ENCODE measurements around the gene TPR. TPM values are rescaled to one million over a fixed set of nuclear protein-coding genes. Genes with fewer than 3 reads are reported as not detected.

Gene TPR
- total and polyA plus RNA-seq, 2 of the 8 experiments (the other 6 are each of a cell fraction or from before 2014, with no cell fraction given): 57.1 to 102 TPM

DNA sequence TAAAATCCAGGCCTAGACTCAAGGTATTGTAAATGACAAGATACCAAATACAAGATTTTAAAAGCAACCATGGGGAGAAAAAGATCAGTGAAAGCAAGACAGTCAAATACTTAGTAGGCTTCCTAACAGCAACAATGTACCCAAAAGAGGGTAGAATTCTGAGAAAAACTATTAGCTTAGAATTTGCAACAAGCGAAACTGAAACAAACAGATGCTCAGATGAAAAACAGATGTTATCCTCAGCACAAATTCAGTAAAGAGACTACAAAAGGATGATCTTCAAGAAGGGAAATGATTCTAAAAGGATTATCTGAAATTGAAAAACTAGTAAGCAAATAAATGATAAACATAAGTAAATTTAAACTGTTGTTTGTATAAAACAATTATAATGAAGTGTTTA lies 45.9 kb upstream of the TPR start:
- no peaks in the 10 kb centered on the region for H3K79me1 ChIP-seq (ENCODE audit: low read depth, low read length)
- no peak overlapping the region for H3K23ac ChIP-seq (ENCODE audit: insufficient read length)
- CTCF ChIA-PET (ENCODE audit: partially characterized antibody): interaction anchor here (0.9 to 1.6 kb wide), 4 partner anchors 12 to 90 kb away, joined by 3 to 4 read pairs (median 4); no protein-coding TSS in a partner anchor
- peaks cover 0 to 26% (median 1%) of the 10 kb centered on the region in 4 experiments; a peak in 6 of 8 replicates for H3K36me3 ChIP-seq (ENCODE audit: control insufficient read depth in 2 of 4, insufficient read depth in 4 of 4, low read length in 3 of 4)
- 85% methylated on average over 1 of the region's 1 CpG; no CpG with 5 or more reads in 1 of the 2 experiments for WGBS, 2 experiments (ENCODE audit: extremely low coverage in 1 of 2, insufficient coverage in 1 of 2, insufficient read length in 1 of 2, insufficient replicate concordance in 2 of 2, low coverage in 1 of 2, low lambda C conversion rate in 2 of 2, missing lambda C conversion rate in 1 of 2)
- H2BK120ac ChIP-seq (replicated peaks; ENCODE audit: low read depth, low read length): no peak overlapping the region
- no peak overlapping the region for H2BK20ac ChIP-seq (ENCODE audit: low read length)
- no peak overlapping the region for H2BK5ac ChIP-seq (ENCODE audit: low read depth, low read length)
- H4K8ac ChIP-seq (ENCODE audit: extremely low read depth, insufficient read depth, low read length): no peak overlapping the region
- H2AFZ ChIP-seq (ENCODE audit: low read length): no peak overlapping the region
- no peak overlapping the region for H3K27ac ChIP-seq (ENCODE audit: low read depth, low read length)
- POLR2A ChIA-PET (ENCODE audit: partially characterized antibody): interaction anchor here (1.0 kb wide), 1 partner anchor 100 kb away, joined by 3 read pairs; no protein-coding TSS in a partner anchor
- H2BK15ac ChIP-seq (ENCODE audit: low read length): no peak overlapping the region
- FAIRE-seq (no peak), DNase-seq (ENCODE audit: low read depth in 1 of 2, low spot score in 2 of 2) (no peak)
- H4K91ac ChIP-seq (replicated peaks; ENCODE audit: insufficient read length, low read length): no peak overlapping the region
- no peaks in the 10 kb centered on the region for H3K79me2 ChIP-seq (ENCODE audit: control insufficient read depth in 1 of 2, insufficient read depth in 2 of 2, low read length in 2 of 2)
- H2AK5ac ChIP-seq (ENCODE audit: low read depth, low read length): no peak overlapping the region
- H3K4me2 ChIP-seq (ENCODE audit: insufficient read depth in 1 of 2, low read depth in 2 of 2, low read length in 2 of 2): no peak overlapping the region
- H4K20me1 ChIP-seq (replicated peaks in 1 of 2; ENCODE audit: control insufficient read depth in 1 of 2, insufficient read depth in 2 of 2, low read length in 2 of 2): no peaks in the 10 kb centered on the region
- no peak overlapping the region for H3K4me3 ChIP-seq (ENCODE audit: extremely low read depth in 1 of 4, insufficient read depth in 2 of 4, low read depth in 3 of 4, low read length in 4 of 4)
- no peaks in the 10 kb centered on the region for H3K23me2 ChIP-seq (ENCODE audit: low read depth, low read length)
- H4K5ac ChIP-seq (ENCODE audit: insufficient read length, low read depth, low read length): no peak overlapping the region
- no peaks in the 10 kb centered on the region for H3K4me1 ChIP-seq (replicated peaks in 1 of 4; ENCODE audit: control insufficient read depth in 3 of 4, insufficient read depth in 4 of 4, low read length in 3 of 4)
- H3K56ac ChIP-seq (replicated peaks; ENCODE audit: insufficient read length, low read depth, low read length): no peak overlapping the region
- H3K18ac ChIP-seq (ENCODE audit: extremely low read depth, low read length): no peak overlapping the region
- no peak overlapping the region for H2BK12ac ChIP-seq (ENCODE audit: low read depth, low read length)
- no peak overlapping the region for H3K4ac ChIP-seq (replicated peaks; ENCODE audit: insufficient read length, low read depth, low read length)
- no peaks in the 10 kb centered on the region for H3K27me3 ChIP-seq (replicated peaks in 1 of 4; ENCODE audit: control insufficient read depth in 3 of 4, extremely low read depth in 1 of 4, insufficient read depth in 3 of 4, low read length in 3 of 4)
- no peak overlapping the region for H3K9ac ChIP-seq (replicated peaks in 1 of 4; ENCODE audit: extremely low read depth in 1 of 4, low read depth in 3 of 4, low read length in 3 of 4)
- H3K9me3 ChIP-seq (ENCODE audit: insufficient read depth in 2 of 2, low read depth in 1 of 2, low read length in 1 of 2): no peaks in the 10 kb centered on the region
- H3K14ac ChIP-seq (ENCODE audit: insufficient read length): no peak overlapping the region
- TF ChIP-seq EZH2 (IDR thresholded peaks at IDR 0.05; ENCODE audit: low read depth, low read length, severe bottlenecking) (no peak), CHD2 (IDR thresholded peaks at IDR 0.05; ENCODE audit: low read length) (no peak), GABPA (IDR thresholded peaks at IDR 0.05; ENCODE audit: borderline replicate concordance, insufficient read depth, low read length) (no peak), SP1 (IDR thresholded peaks at IDR 0.05; ENCODE audit: low read depth, low read length) (no peak), RBBP5 (IDR thresholded peaks at IDR 0.05; ENCODE audit: borderline replicate concordance, low read depth, low read length) (no peak), SIX5 (IDR thresholded peaks at IDR 0.05; ENCODE audit: low read depth, low read length) (no peak), HDAC6 (IDR thresholded peaks at IDR 0.05; ENCODE audit: low read depth, low read length) (no peak), POLR2A (IDR thresholded peaks at IDR 0.05; ENCODE audit: control extremely low read depth in 1 of 2, low read depth in 2 of 2, low read length in 2 of 2) (no peak), SUZ12 (IDR thresholded peaks at IDR 0.05; ENCODE audit: low read length) (no peak), JUND (IDR thresholded peaks at IDR 0.05; ENCODE audit: low read length) (no peak), SAP30 (IDR thresholded peaks at IDR 0.05; ENCODE audit: insufficient read depth, insufficient replicate concordance, low read length) (no peak), KDM1A (IDR thresholded peaks at IDR 0.05; ENCODE audit: borderline replicate concordance, low read length) (no peak), EP300 (IDR thresholded peaks at IDR 0.05; ENCODE audit: borderline replicate concordance in 1 of 2, low read depth in 2 of 2, low read length in 2 of 2) (no peak), EGR1 (IDR thresholded peaks at IDR 0.05; ENCODE audit: borderline replicate concordance, low read depth, low read length) (no peak), BACH1 (IDR thresholded peaks at IDR 0.05; ENCODE audit: low read length) (no peak), YY1 (IDR thresholded peaks at IDR 0.05; ENCODE audit: low read depth, low read length) (no peak)
